G401 (cell line): Measurements from ENCODE around the gene TOP2B. TPM values are rescaled to one million over a fixed set of nuclear protein-coding genes. Genes with fewer than 3 reads are reported as not detected.

Experiments used
- DNase-seq: peaks from one replicate; pipeline ENCODE4 v3.0.0-alpha.2; 2015; ENCODE audit warnings: low spot score
- in situ Hi-C: cut with HindIII; loops from 2 replicates; pipeline ENCODE4 v1.10.0; 2016; ENCODE audit warnings: low sequenced_read_pairs, mixed read lengths
- total RNA-seq: library from RNA; depleted of rRNA; stranded (reverse); fragments of >200 nt; shearing (Covaris generic); gene quantifications from 2 replicates; pipeline ENCODE4 v1.2.3, GENCODE V29; 2014

TOP2B gene
- total RNA-seq, 1 experiment from 2014 or later: 122 TPM

DNA sequence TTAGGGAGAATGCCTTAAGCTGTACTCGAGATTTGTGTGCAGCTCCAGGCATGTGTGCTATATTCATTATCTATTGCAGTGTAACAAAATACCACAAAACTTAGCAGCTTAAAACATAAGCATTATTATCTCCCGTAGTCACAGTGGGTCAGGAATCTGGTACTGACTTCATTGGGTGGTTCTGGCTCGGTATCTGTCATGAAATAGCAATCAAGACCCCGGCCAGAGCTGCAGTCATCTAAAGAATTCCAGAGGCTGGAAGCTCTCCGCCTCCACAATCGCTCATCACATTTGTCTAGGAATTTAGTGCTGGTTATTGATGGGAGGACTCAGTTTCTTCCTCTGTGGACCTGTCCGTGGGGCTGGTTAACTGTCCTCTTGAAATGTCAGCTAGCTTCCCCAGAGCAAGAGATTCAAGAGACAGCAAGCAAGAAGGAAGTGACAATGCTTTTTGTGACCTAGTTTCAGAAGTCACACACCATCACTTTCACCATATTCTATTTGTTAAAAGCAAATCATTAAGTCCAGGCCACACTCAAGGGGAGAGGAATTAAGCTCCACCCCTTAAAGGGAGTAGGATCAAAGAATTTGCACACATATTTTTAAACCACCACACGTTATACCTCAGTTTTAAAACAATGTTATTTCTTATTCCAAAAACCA, 76.1 kb downstream of the TOP2B start:
- DNase-seq: no peak
- in situ Hi-C loops: no loop called here

DNA sequence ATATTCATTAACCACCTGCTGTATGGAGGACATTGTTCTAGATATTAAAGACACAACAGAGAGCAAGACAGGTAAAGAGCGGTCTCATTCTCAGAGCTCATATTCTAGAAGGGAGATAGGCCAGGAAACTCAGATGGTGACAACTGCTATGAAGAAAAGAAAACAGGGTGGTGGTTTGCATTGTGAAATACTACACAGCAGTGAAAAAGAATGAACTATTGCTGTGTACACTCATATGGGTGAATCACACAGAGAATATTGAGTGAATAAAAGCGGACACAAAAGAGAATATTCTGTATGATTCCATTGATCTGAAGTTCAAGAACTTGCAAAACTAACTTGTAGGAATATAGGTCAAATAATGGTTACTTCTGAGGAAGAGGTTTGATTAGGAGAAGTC, 76.7 kb downstream of the TOP2B start:
- in situ Hi-C loops: no loop called here
- DNase-seq: no peak

DNA sequence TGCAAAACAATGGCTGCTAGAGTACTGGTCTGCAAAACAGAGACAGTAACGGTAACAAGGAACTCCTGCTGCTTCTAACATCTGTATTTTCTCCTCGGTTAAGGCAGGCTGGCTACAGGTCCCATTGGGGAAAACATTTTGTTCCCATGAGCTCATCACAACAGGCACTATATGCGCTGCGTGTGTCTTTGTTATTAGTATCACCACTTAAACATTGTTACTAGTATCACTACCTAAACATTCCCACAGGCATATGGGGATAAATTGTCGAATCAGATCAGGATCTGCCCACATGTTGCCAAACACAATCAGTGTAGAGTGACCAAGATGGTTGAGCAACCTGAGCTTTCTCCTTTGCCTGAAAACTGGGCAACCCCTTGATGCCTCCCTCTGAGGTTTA, 77.2 kb downstream of the TOP2B start:
- in situ Hi-C loops: no loop called here
- no peak for DNase-seq

DNA sequence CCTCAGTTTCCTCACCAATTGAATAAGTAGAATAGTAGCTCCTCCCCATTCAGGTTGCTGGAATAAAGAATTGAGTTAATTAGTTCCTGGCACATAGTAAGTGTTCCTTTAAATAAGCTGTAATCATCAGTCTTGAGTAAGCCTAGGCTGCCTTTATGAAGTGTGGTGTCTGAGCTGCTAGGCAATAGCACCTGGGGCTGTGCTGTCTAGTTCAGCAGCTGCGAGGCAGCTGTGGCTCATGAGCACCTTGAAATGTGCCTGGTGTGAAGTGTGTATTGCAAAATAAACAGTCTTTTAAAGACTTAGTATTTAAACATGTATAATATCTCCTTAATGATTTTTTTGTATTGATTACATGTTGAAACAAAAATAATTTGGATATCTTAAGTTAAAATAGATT, 77.6 kb downstream of the TOP2B start:
- no peak for DNase-seq
- in situ Hi-C loops: no loop called here

DNA sequence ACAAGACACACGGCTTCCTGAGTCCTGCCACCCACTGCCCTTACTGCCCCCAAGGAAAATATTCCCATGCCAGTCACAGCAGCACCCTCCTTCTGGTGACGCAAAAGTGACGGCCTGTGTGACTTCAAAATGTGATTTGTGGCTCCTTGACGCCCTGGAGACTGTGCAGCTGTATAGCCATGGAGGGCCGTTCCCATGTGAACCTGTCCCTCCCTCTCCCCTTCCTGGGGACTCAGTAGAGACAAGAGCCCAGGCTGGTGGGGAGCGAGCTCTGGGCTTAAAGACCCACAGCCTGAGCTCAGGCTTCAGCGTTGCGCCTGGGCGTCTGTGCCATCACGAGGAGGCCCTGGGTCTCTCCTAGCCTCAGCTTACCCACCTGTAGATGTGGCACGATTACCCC, 78.2 kb downstream of the TOP2B start:
- in situ Hi-C loops: no loop called here
- DNase-seq: no peak

DNA sequence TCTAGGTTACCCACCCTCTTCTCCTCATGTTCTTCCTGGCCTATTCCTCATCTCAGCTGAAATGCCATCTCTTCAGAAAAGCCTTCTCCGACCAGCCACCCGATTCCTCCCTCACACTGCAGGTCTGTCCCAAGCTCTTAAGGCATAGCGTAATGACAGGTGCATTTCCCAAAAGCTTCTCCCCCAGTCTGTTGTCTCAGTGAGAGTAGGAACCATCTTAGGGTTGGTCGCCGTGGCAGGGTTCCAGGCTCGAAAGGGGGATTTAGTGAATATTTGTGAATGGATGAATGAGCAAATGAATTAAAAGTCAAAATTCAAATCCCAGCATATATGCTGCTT, 78.6 kb downstream of the TOP2B start:
- DNase-seq: no peak
- in situ Hi-C loops: no loop called here

DNA sequence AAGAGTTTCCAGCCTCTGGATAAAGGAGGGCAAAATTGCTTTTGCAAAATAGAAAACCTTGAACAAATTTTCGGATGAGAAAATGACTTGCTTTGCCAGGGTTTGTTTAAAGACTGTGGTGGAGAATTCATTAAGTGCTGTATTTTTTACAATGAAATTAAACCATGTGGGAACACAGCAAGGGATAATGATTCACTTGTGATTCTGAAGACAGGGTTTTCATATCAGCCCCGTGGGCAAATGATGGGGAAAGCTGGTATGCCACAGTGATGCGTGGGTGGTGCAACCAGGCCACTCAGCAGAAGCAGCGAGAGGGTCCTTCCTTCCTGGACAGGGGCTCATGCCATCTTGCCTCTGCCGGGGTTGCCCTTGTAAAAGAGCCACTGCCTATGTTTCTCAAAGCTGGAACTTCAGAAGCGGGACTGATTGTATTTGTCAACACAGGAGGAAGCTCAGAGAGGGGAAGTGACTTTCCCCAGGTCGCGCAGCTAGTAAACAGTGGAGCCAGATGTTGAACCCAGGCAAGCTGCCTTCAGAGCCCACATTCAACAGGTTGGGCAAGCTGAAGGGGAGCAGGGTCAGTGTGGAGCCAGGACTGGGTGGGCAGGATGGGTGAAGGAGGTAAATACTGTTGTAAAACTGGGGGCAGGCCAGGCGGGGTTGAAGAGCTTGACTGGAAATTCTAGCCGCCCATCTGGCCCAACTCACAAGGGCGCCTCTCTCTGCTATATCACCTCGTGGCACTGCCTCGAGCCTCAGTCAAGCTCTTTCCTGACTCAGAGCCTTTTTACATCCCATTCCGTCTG, 79.1 kb downstream of the TOP2B start:
- no peak for DNase-seq
- in situ Hi-C loops: no loop called here

DNA sequence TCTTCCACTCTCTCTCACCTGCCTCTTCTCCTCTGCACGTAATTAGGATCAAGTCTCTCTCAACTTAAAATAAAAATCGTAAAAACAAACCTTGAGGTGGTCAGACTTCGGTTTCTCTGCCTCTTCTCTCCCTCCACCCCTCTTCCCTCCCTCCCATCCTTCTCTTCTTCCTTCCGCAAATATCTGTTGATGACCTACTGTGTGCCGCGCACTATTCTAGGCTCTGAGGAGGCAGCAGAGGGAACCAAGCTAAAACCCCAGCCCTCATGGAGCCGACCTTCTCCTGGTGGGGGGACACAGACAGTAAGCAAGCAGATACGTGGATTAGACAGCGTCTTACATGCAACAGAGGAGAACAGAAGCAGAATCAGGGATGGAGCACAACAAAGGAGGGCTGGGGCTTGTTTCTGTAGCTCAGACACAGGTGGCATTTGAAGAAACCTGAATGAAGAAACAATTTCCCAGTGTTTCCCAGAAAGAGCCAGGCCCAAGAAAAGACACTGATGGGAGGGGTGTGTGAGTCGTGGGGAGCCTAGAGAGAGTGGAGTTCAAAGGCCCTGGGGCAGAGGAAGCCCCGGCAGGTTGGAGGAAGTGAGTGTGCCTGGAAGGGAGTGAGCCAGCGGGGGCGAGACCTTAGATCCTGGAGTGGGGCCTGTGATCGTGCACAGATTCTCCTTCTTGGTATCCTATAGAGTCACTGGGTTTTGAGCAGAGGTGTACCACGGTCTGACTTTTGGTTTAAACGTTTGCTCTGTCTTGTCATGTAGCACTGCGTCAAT, 80.5 kb downstream of the TOP2B start:
- DNase-seq: no peak
- in situ Hi-C loops: no loop called here

DNA sequence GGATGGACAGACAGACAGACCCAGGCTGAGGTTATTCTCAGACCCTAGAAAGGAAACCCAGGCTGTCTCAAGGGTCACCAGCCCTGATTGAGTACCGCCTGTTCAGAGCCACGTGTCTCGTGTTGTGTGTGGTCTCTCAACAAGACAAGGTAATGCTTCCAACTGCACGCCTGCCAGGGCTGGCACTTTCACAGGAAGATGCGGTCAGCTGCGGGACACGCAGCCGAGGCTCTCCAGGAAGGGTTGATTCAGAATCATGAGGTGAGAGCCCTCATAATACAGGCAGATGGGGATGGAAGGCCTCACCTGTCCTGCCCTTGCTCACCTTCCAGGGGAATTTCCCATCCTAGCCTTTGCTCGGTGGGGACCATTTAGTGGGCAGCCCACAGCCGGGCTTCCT, 81.4 kb downstream of the TOP2B start:
- DNase-seq: no peak
- in situ Hi-C loops: no loop called here

DNA sequence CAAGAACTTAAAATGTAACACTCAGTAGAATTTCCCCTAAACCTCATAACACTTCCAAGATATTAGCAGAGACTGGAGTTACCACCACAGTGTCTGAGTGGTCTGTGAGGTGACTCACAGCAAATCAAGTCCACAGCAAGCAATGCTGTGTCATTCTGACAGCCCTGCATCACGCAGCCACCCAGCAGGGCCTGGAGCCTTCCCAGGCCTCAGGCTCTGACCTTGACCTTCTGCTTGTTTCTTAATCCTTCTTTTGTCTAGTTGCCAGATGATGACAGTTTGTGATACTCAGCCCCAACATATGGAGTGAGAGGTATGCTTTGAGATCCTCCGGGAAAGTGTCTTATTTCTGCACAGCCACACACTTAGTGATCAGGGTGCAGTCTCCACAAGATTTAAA, 82.5 kb downstream of the TOP2B start:
- in situ Hi-C loops: no loop called here
- no peak for DNase-seq

DNA sequence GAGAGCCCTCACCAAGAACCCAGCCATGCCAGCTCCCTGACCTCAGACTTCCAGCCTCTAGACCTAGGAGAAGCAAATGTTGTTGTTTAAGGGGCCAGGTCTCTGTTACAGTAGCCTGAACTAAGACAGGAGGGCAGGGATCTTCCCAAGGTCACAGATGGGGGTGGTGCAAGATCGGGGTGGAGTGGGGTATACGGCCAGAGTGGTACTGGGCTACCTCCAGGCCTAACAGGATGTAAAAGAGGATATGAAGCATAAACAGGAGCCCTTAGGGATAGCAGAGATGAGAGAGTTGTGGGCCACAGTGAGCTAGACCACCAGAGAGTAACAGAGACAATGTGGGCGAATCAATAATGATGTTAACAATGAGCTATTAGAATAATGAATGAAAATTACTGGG, 82.9 kb downstream of the TOP2B start:
- in situ Hi-C loops: no loop called here
- DNase-seq: no peak

DNA sequence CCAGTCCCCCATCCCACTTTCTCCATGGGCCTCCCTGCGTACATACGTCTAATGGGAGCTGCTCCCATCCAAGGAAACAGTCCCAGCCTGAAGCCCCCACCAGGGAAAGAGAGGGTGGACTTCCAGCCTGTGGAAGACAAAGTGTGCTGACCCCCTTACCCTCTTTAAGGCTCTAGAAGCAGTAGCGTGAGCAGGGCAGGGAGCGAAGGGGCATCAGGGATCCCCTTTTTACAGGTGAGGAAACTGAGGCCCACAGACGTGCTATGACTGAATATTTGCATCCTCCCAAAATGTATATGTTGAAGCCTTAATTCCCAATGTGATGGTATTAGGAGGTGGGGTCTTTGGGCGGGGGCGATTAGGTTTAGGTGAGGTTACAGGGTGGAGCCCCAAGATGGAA, 83.4 kb downstream of the TOP2B start:
- in situ Hi-C loops: no loop called here
- no peak for DNase-seq

DNA sequence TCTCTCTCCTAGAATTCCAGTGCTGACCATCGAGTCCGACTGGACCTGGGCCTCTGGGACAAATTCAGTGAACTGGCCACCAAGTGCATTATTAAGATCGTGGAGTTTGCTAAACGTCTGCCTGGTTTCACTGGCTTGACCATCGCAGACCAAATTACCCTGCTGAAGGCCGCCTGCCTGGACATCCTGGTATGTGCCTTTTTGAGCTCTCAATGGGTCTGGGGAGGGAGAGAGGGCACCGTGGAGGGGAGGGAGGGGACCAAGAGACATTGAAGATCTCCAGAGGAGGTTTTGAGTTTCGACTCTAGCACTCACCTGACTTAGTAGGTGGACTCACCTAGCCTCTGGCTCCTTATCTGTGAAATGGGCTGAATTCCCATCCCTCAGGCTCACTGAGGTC, 84.2 kb downstream of the TOP2B start:
- DNase-seq: no peak
- in situ Hi-C loops: no loop called here

DNA sequence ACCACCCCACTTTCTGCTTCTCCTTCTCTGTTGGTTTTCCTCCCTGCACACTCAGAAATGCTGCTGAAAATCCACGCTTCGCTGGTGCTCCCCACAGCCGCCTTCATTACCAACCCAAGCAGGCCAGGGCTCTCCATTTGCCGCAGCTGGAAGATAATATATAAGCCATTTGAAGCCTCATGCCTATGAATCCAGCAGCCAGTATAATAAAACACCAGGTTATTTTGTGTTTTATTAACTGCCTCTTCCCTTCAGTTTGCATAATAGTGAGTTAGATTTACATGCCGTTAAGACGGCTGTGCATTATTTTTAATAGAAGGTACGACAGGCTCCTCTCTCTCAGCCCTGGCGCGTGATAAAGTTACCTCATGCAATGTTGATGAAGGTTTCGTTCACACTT, 86.6 kb downstream of the TOP2B start:
- DNase-seq: no peak
- in situ Hi-C loops: no loop called here

DNA sequence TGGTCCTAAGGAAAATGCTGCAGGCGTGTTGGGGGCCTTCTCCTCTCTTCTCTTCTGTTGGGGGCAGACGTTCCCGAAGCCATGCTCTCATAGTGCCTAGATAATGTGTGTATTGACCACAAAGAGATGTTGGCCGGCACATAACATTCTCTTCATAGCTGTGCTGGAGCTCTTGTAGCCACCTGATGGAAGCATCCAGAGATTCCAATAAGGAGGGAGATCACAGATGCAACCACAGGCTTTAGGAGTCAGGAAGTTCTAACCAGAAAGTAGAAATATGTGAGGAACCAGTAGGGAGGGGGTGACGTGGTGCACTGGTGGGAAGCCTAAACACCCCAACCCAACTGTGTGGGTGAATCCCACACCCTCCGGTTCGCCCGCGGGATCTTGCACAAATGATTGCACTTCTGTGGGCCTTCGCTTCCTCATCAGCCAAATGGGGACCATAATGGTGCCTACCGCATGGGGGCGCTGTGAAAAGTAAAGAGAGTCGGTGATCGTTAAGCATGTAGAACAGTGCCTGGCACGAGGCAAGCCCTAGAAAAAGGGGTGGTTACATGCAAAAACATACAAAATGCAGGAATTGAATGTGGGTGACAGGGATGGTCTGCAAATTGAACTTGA, 87.8 kb downstream of the TOP2B start:
- in situ Hi-C loops: no loop called here
- DNase-seq: no peak

DNA sequence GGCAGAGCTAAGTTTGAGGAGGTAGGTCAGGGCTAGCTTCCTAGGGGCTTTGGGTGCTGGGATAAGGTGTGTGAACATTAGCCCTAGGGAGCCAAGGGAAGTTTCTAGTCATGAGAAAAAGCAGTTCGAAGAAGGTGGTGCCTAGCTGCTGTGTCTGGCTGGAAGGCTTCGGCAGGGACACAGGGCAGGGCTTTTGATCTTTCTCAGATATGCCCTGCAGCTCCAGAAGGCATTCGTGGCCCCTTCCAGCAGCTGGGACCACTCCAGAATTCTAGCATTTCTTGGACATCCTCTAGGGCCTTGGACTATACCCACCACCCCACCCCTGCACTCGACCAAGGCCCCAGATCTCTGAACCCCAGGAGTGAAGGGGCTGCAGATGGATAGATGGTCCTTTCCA, 88.6 kb downstream of the TOP2B start:
- in situ Hi-C loops: no loop called here
- no peak for DNase-seq

DNA sequence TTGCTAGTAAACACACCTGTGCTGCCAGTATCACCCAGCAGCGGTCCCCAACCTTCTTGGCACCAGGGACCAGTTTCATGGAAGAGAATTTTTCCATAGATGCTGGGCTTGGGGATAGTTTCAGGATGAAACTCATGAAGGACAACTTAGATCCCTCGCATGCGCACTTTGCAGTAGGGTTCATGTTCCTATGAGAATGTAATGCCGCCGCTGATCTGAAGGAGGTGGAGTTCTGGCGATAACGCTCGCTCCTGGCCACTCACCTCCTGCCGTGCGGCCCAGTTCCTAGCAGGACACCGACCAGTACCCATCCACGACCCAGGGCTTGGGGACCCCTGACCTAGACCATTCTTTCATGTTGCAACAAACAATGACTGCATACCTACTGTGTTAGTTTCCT, 89.7 kb downstream of the TOP2B start:
- in situ Hi-C loops: no loop called here
- DNase-seq: no peak

DNA sequence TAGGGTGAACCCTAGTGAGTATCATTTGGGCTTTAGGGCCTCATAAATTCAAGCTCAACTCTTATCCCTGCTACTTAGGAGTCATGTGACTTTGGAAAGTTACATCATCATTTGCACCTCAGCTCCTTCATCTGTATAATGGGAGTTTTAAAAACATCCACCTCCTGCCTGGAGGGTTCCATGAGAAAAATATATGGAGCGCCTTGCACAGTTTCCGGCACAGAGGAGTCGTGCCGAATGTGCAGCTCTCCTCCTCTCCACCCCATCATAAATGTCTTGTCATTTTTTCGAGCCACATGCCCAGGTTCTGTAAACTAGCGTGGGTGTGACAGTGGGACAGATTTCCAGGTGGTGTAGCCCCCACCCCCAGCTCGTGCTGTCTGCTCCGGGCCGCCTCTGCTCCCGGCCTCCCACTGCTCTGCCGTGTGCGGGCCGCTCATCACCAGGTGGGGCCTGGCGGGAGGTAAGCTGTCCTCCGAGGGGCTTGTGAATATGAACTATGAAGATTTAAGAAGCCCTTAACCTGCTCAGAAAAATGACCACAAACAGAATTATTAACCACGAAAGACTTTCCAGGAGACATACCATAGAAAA, 90.4 kb downstream of the TOP2B start:
- in situ Hi-C loops: no loop called here
- no peak for DNase-seq

DNA sequence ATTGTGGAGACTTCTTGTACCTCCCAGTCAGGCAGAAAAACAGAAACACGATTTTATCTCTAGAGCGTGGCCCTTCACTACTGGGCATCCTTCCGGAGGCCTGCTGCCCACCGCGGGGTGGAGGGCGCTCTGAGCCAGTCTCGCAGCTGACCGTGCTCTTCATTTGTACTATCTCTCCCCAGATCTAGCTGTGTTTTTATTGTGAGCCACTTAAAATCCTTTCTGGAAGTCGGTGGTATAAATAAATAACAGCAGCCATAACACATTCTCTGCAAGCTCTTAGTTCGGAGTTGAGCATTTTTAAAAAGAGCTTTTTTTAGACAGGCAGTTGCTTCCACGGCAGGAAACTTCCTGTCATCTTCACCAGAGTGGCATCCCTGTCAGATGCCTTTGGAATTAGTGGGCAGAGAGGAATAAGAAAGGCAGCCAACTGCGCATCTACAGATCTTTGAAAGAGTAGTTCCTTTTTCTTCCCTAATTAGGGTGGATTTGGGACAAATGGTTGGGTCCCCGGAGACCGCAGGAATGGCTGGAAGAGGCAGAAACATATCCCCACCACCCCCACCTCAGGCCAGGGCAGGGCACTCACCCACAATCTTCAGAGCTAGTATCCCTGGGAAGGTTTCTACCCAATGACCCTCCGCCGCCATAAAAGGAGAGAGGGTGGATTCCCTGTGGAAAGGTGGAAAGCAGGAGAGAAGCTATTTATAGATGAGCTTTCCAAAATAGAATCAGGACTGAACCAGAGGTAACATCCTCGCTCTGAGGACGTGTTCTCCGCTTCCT, 91.1 kb downstream of the TOP2B start:
- DNase-seq: peak; percentile 66
- in situ Hi-C loops: no loop called here
